GM12878 (cell line): ENCODE data around the gene SNAP23. TPM values are rescaled to one million over a fixed set of nuclear protein-coding genes. Genes with fewer than 3 reads are reported as not detected.
A peak's percentile ranks its signal among the peaks of the same experiment; 100 is the strongest.

Source experiments
- ATAC-seq: fragments of 200-7000 bp; cut with Tn5 transposase; 3 replicates; pipeline ENCODE4 v1.9.1; 2020; ENCODE audit warnings: mild to moderate bottlenecking, moderate library complexity
- BruUV-seq: library from RNA; stranded (reverse); fragments of 400-500 nt; replicated peaks from 2 replicates; lab custom pipeline; 2021; lab: Mats Ljungman, UMichigan
- CTCF ChIA-PET: fragments of 300-600 bp; sonication (Branson Sonifier 250); formaldehyde crosslinking; extraction: SDS; loops from one replicate; lab custom pipeline; 2021; ENCODE audit warnings: inconsistent platforms; lab: Yijun Ruan, JAX
- POLR2A ChIA-PET: fragments of 350-600 bp; formaldehyde crosslinking; extraction: SDS; loops from one replicate; lab custom pipeline; 2021; ENCODE audit warnings: inconsistent platforms; lab: Charles Lee
- RAD21 ChIA-PET: fragments of 300-600 bp; sonication (Branson Sonifier 250); formaldehyde crosslinking; loops from one replicate; lab custom pipeline; 2023; ENCODE audit warnings: antibody characterized with exemption; ENCODE audit not compliant: unreplicated experiment; lab: Charles Lee
- SMC1A ChIA-PET: fragments of 300-600 bp; sonication (Branson Sonifier 250); formaldehyde crosslinking; loops from one replicate; lab custom pipeline; 2023; ENCODE audit not compliant: unreplicated experiment, uncharacterized antibody; lab: Charles Lee
- DNase-seq: peaks from one replicate; pipeline ENCODE4 v3.0.0-alpha.2; 2011; ENCODE audit warnings: low read depth, low spot score
- FAIRE-seq: peaks from 3 replicates; lab custom pipeline; 2011; peaks lifted over from hg19 to GRCh38; lab: Jason Lieb, UNC
- H2AFZ ChIP-seq: 2 replicates; pipeline ENCODE4 v1.6.0; 2011; ENCODE audit warnings: low read depth, low read length, control low read depth; ENCODE audit not compliant: control insufficient read depth
- H3K27ac ChIP-seq: 2 replicates; pipeline ENCODE4 v1.5.1; 2011; ENCODE audit warnings: control low read depth; ENCODE audit not compliant: control insufficient read depth, insufficient read depth
- H3K27me3 ChIP-seq, 2 experiments: replicated peaks in 1 of 2; 2 replicates each; pipeline versions ENCODE4 v1.6.0 to v1.6.1; 2011; ENCODE audit warnings: low read length in 1 of 2; ENCODE audit not compliant: control insufficient read depth in 2 of 2, insufficient read depth in 2 of 2
- H3K36me3 ChIP-seq, 2 experiments: 2 replicates each; pipeline ENCODE4 v1.5.1; 2011; ENCODE audit warnings: low read length in 1 of 2; ENCODE audit not compliant: control insufficient read depth in 2 of 2, insufficient read depth in 2 of 2
- H3K4me1 ChIP-seq: 2 replicates; pipeline ENCODE4 v1.6.1; 2011; ENCODE audit warnings: mild to moderate bottlenecking, low read length, moderate library complexity, mixed read lengths; ENCODE audit not compliant: control insufficient read depth, insufficient read depth
- H3K4me2 ChIP-seq: 2 replicates; pipeline ENCODE4 v1.6.0; 2011; ENCODE audit warnings: control low read depth; ENCODE audit not compliant: control insufficient read depth, insufficient read depth
- H3K4me3 ChIP-seq: fragments of 200-600 bp; sonication (generic); 2 replicates; pipeline ENCODE4 v1.5.1; 2016
- H3K79me2 ChIP-seq: 2 replicates; pipeline ENCODE4 v1.6.0; 2011; ENCODE audit warnings: low read length; ENCODE audit not compliant: control insufficient read depth, insufficient read depth
- H3K9ac ChIP-seq: 2 replicates; pipeline ENCODE4 v1.8.0; 2011; ENCODE audit warnings: low read length, control low read depth, mixed read lengths; ENCODE audit not compliant: control insufficient read depth, insufficient read depth
- H3K9me3 ChIP-seq: replicated peaks from 3 replicates; pipeline ENCODE4 v1.5.1; 2011; ENCODE audit warnings: mild to moderate bottlenecking, low read length; ENCODE audit not compliant: control insufficient read depth, insufficient read depth
- H4K20me1 ChIP-seq: 2 replicates; pipeline ENCODE4 v1.6.0; 2011; ENCODE audit not compliant: control insufficient read depth, insufficient read depth
- BHLHE40 ChIP-seq, 2 experiments: fragments of 450-650 bp in 1 of 2; IDR thresholded peaks; 2 replicates each; pipeline ENCODE4 v1.6.1; 2011 to 2017; ENCODE audit warnings: low read depth in 2 of 2, borderline replicate concordance in 1 of 2, improper control_type of control experiment in 1 of 2, low read length in 1 of 2, mild to moderate bottlenecking in 1 of 2
- BRCA1 ChIP-seq: IDR thresholded peaks from 2 replicates; pipeline ENCODE4 v1.6.1; 2011; ENCODE audit warnings: low read depth, low read length, improper control_type of control experiment
- IKZF2 ChIP-seq, 2 experiments: fragments of 450-650 bp; IDR thresholded peaks; 2 replicates each; pipeline ENCODE4 v1.6.1; 2017; ENCODE audit warnings: mild to moderate bottlenecking in 2 of 2, moderate library complexity in 2 of 2
- NFYA ChIP-seq: IDR thresholded peaks from 2 replicates; pipeline ENCODE4 v1.6.1; 2011; ENCODE audit warnings: low read depth, mild to moderate bottlenecking, low read length, improper control_type of control experiment, borderline replicate concordance
- NR2C1 ChIP-seq: fragments of 450-650 bp; IDR thresholded peaks from 2 replicates; pipeline ENCODE4 v1.6.1; 2017; ENCODE audit warnings: antibody characterized with exemption, mild to moderate bottlenecking, moderate library complexity
- NR2F1 ChIP-seq: fragments of 450-650 bp; conservative IDR thresholded peaks from 2 replicates; pipeline ENCODE4 v1.6.1; 2017; ENCODE audit warnings: mild to moderate bottlenecking
- SUZ12 ChIP-seq: fragments of 200-600 bp; sonication (generic); IDR thresholded peaks from one replicate; pipeline ENCODE4 v1.6.1; 2018; ENCODE audit warnings: antibody characterized with exemption, mild to moderate bottlenecking; ENCODE audit not compliant: unreplicated experiment
- TBL1XR1 ChIP-seq: IDR thresholded peaks from 2 replicates; pipeline ENCODE4 v1.6.1; 2012; ENCODE audit warnings: low read depth, low read length, improper control_type of control experiment
- WGBS: methylation state at CpG from one replicate; pipeline ENCODE4 v1.1.6; 2016; ENCODE audit warnings: low lambda C conversion rate; ENCODE audit not compliant: insufficient replicate concordance, insufficient coverage; ENCODE audit errors: missing lambda C conversion rate; 5-methylcytosine and 5-hydroxymethylcytosine counted together
- in situ Hi-C: fragments of 300-500 bp; cut with MboI; formaldehyde crosslinking; loops from 9 replicates; pipeline ENCODE4 v1.14.3; 2018; ENCODE audit warnings: mixed read lengths
- intact Hi-C: fragments of 100-400 bp; cut with micrococcal nuclease; formaldehyde crosslinking; loops from one replicate; pipeline ENCODE4 v1.14.2; 2022; ENCODE audit not compliant: unreplicated experiment
- polyA plus RNA-seq, 11 experiments: library from polyadenylated mRNA; depleted of rRNA in 4 of 11; unstranded in 6 of 11; stranded (reverse) in 5 of 11; fragments of >200 nt; fragmentation: Nextera tagmentation in 4 of 11; fragmentation: Illumina TruSeq in 1 of 11; extraction: Ambion mirVana in 4 of 11; extraction: Trizol in 1 of 11; gene quantifications; 1 replicate in 1 of 11; 2 replicates in 10 of 11; pipeline versions ENCODE4 v1.2.1 to v1.2.3, GENCODE V29; 2011 to 2016; ENCODE audit warnings: inconsistent platforms in 2 of 11, missing spikeins in 2 of 11, low read depth in 1 of 11
- total RNA-seq, 4 experiments: library from RNA; depleted of rRNA in 3 of 4; stranded (reverse); fragments of >200 nt in 3 of 4; fragmentation: Illumina TruSeq in 1 of 4; extraction: Trizol in 1 of 4; gene quantifications; 2 replicates each; pipeline versions ENCODE4 v1.2.1 to v1.2.3, GENCODE V29; 2013 to 2021
- TF ChIP-seq, protein P1 (sequence below): fragments of 450-650 bp; IDR thresholded peaks from 2 replicates; pipeline ENCODE4 v1.6.1; 2016; ENCODE audit warnings: mild to moderate bottlenecking
- TF ChIP-seq, protein P2 (sequence below), 3 experiments: IDR thresholded peaks in 2 of 3; conservative IDR thresholded peaks in 1 of 3; 2 replicates each; pipeline ENCODE4 v1.5.1; 2011; ENCODE audit warnings: low read depth in 3 of 3, low read length in 3 of 3, mild to moderate bottlenecking in 3 of 3, control low read depth in 2 of 3, moderate library complexity in 2 of 3, inconsistent platforms in 1 of 3, mixed read lengths in 1 of 3; ENCODE audit not compliant: control insufficient read depth in 2 of 3, insufficient read depth in 1 of 3; ENCODE audit errors: extremely low read depth in 1 of 3
- TF ChIP-seq, protein P3 (sequence below): IDR thresholded peaks from 2 replicates; pipeline ENCODE4 v1.6.1; 2011; ENCODE audit warnings: low read depth, mild to moderate bottlenecking, low read length, moderate library complexity, borderline replicate concordance; ENCODE audit errors: extremely low read depth
- TF ChIP-seq, protein P4 (sequence below): fragments of 450-650 bp; IDR thresholded peaks from 2 replicates; pipeline ENCODE4 v1.6.1; 2017; ENCODE audit warnings: mild to moderate bottlenecking, moderate library complexity
- TF ChIP-seq, protein P5 (sequence below): IDR thresholded peaks from 2 replicates; pipeline ENCODE4 v1.6.1; 2011; ENCODE audit warnings: mild to moderate bottlenecking, low read depth, low read length, moderate library complexity; ENCODE audit not compliant: insufficient replicate concordance

The SNAP23 gene
- total and polyA plus RNA-seq, 10 of the 15 experiments (the other 5 are each of a cell fraction or from before 2014, with no cell fraction given) = 51.9 to 127 (median 74.6) TPM

DNA sequence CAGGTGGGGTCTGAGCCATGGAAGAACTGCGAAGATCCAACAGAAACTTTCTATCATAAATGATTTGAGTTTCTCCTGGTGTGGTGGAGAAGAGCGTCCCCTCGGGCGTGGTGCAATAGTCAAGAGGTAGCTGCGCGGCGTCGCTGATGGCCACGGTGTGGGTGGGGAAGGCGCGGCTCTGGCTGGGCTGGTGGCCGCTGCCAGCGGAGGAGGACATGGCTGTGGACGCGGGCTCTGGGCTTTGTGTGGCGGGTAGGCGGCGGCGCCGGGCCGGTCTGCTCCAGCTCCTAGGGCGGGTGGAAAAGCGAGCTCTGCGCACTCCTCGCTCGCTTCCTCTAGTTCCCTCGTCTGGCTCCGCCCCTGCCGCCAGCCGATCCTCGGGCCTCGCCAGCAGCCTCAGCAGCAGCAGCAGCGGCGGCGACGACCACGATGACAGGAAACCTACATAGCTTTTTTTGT, 85.9 kb downstream of the SNAP23 start:
- H3K79me2 ChIP-seq = peaks cover 16% of the 10 kb centered on the region
- no peaks in the 10 kb centered on the region for H3K27me3 ChIP-seq
- peaks cover 4% of the 10 kb centered on the region; the same call in 2 of the 3 replicates for H3K9me3 ChIP-seq
- ChIA-PET SMC1A (interaction anchor here (0.7 to 7.6 kb wide), 13 partner anchors 15 to 90 kb away, joined by 3 to 53 read pairs (median 4); partner anchors contain the start of gene ZNF106), POLR2A (interaction anchor here (0.8 to 3.4 kb wide), 7 partner anchors 24 to 101 kb away, joined by 3 to 18 read pairs (median 4); no protein-coding TSS in a partner anchor), CTCF (interaction anchor here (0.7 to 1.9 kb wide), 10 partner anchors 10 to 285 kb away, joined by 3 to 6 read pairs (median 4); no protein-coding TSS in a partner anchor), RAD21 (interaction anchor here (0.6 to 2.9 kb wide), 9 partner anchors 26 to 127 kb away, joined by 3 to 30 read pairs (median 5); no protein-coding TSS in a partner anchor)
- ATAC-seq (peak; percentile 96), FAIRE-seq (peak; percentile 18), DNase-seq (no peak)
- peak overlapping the region; percentile 73 for H2AFZ ChIP-seq
- in situ Hi-C loops = no loop called here
- H3K27ac ChIP-seq = no peak overlapping the region; the same call in 1 of the 2 replicates
- under 1% methylated on average over 37 of the region's 37 CpGs for WGBS
- H3K4me3 ChIP-seq = peak overlapping the region; percentile 57
- no TSS peak for BruUV-seq
- H3K4me2 ChIP-seq = peak overlapping the region; percentile 78
- H3K4me1 ChIP-seq = peaks cover 15% of the 10 kb centered on the region
- intact Hi-C loops = loop anchor here (5.0 kb wide), 1 partner anchor 46 kb away; no protein-coding TSS in a partner anchor
- H3K36me3 ChIP-seq = no peaks in the 10 kb centered on the region; a peak in 1 of 4 replicates
- H3K9ac ChIP-seq = peak overlapping the region; percentile 65
- no peaks in the 10 kb centered on the region for H4K20me1 ChIP-seq
- TF ChIP-seq, protein P1, sequence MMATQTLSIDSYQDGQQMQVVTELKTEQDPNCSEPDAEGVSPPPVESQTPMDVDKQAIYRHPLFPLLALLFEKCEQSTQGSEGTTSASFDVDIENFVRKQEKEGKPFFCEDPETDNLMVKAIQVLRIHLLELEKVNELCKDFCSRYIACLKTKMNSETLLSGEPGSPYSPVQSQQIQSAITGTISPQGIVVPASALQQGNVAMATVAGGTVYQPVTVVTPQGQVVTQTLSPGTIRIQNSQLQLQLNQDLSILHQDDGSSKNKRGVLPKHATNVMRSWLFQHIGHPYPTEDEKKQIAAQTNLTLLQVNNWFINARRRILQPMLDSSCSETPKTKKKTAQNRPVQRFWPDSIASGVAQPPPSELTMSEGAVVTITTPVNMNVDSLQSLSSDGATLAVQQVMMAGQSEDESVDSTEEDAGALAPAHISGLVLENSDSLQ = no peak
- TF ChIP-seq, protein P2, sequence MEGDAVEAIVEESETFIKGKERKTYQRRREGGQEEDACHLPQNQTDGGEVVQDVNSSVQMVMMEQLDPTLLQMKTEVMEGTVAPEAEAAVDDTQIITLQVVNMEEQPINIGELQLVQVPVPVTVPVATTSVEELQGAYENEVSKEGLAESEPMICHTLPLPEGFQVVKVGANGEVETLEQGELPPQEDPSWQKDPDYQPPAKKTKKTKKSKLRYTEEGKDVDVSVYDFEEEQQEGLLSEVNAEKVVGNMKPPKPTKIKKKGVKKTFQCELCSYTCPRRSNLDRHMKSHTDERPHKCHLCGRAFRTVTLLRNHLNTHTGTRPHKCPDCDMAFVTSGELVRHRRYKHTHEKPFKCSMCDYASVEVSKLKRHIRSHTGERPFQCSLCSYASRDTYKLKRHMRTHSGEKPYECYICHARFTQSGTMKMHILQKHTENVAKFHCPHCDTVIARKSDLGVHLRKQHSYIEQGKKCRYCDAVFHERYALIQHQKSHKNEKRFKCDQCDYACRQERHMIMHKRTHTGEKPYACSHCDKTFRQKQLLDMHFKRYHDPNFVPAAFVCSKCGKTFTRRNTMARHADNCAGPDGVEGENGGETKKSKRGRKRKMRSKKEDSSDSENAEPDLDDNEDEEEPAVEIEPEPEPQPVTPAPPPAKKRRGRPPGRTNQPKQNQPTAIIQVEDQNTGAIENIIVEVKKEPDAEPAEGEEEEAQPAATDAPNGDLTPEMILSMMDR (IDR thresholded peaks at IDR 0.05 in 2 of 3, conservative IDR thresholded peaks at IDR 0.05 in 1 of 3; ENCODE audit: control insufficient read depth in 2 of 3, extremely low read depth in 1 of 3, insufficient read depth in 1 of 3, low read depth in 3 of 3, low read length in 3 of 3) = 0 out of 6 replicates have a peak, but pooled peaks of 1 of the 3 experiments have one; percentile 2
- TF ChIP-seq BRCA1 (no peak), TBL1XR1 (no peak), BHLHE40 (IDR thresholded peaks at IDR 0.05; ENCODE audit: borderline replicate concordance in 1 of 2, low read depth in 2 of 2, low read length in 1 of 2) (peak in 1 of 2 experiments; percentile 16; a peak in 1 of 4 replicates), IKZF2 (IDR thresholded peaks at IDR 0.05) (peak in 1 of 2 experiments; percentile 26; a peak in 1 of 4 replicates), NFYA (no peak), SUZ12 (no peak), NR2F1 (no peak), NR2C1 (no peak)
- TF ChIP-seq, protein P3, sequence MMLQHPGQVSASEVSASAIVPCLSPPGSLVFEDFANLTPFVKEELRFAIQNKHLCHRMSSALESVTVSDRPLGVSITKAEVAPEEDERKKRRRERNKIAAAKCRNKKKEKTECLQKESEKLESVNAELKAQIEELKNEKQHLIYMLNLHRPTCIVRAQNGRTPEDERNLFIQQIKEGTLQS = no peak
- TF ChIP-seq, protein P4, sequence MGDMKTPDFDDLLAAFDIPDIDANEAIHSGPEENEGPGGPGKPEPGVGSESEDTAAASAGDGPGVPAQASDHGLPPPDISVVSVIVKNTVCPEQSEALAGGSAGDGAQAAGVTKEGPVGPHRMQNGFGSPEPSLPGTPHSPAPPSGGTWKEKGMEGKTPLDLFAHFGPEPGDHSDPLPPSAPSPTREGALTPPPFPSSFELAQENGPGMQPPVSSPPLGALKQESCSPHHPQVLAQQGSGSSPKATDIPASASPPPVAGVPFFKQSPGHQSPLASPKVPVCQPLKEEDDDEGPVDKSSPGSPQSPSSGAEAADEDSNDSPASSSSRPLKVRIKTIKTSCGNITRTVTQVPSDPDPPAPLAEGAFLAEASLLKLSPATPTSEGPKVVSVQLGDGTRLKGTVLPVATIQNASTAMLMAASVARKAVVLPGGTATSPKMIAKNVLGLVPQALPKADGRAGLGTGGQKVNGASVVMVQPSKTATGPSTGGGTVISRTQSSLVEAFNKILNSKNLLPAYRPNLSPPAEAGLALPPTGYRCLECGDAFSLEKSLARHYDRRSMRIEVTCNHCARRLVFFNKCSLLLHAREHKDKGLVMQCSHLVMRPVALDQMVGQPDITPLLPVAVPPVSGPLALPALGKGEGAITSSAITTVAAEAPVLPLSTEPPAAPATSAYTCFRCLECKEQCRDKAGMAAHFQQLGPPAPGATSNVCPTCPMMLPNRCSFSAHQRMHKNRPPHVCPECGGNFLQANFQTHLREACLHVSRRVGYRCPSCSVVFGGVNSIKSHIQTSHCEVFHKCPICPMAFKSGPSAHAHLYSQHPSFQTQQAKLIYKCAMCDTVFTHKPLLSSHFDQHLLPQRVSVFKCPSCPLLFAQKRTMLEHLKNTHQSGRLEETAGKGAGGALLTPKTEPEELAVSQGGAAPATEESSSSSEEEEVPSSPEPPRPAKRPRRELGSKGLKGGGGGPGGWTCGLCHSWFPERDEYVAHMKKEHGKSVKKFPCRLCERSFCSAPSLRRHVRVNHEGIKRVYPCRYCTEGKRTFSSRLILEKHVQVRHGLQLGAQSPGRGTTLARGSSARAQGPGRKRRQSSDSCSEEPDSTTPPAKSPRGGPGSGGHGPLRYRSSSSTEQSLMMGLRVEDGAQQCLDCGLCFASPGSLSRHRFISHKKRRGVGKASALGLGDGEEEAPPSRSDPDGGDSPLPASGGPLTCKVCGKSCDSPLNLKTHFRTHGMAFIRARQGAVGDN = peak; percentile 89
- TF ChIP-seq, protein P5, sequence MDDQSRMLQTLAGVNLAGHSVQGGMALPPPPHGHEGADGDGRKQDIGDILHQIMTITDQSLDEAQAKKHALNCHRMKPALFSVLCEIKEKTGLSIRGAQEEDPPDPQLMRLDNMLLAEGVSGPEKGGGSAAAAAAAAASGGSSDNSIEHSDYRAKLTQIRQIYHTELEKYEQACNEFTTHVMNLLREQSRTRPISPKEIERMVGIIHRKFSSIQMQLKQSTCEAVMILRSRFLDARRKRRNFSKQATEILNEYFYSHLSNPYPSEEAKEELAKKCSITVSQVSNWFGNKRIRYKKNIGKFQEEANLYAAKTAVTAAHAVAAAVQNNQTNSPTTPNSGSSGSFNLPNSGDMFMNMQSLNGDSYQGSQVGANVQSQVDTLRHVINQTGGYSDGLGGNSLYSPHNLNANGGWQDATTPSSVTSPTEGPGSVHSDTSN = no peak
